ENCODE measurements around the gene SUV39H2.

GRCh38 chr10:14952851-14953423, 74.3 kb downstream of the SUV39H2 start:
- TF ChIP-seq CTCF (conservative IDR thresholded peaks at IDR 0.05; ENCODE audit: low read length) = no peak
- no peak for TF ChIP-seq EZH2phosphoT487 (IDR thresholded peaks at IDR 0.05; ENCODE audit: borderline replicate concordance)
